ENCODE measurements around the gene NUP88. TPM values are rescaled to one million over a fixed set of nuclear protein-coding genes. Genes with fewer than 3 reads are reported as not detected.
A peak's percentile ranks its signal among the peaks of the same experiment; 100 is the strongest.
"Not testable (repeated sequence)": the region's sequence is repeated elsewhere in the genome, so short reads cannot be mapped to it uniquely, and the experiment has no call there.

NUP88 gene
- 41.0 TPM for total RNA-seq

DNA sequence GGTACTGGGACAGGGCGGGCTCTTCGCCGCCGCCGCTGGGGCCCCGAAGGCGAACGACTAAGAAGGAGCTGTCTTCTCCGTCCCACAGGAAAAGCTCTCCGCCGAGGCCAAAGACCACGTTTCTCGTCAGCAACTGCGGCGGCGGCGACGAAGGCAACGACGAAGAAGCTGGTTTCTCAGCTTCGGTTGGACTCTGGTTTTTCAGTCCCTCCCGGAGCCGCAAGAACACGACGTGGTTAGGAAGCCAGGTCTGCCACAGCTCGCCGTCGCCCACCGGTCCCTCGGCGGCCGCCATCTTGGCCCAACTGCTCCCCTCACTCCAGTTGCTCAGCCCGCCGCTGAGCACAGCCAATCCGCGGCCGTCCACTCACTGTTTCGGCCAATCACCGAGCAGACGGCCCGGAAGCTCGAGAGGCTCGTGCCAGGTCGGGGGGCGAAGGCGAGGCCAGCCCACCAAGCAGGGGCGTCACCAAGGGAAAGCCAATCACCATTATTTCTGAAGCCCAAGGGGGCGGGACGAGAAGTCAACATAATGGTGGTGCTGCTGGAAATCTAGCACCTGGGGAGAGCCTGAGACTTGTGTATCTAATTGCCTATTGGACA is at the start of gene NUP88:
TSS of gene NUP88 (minus strand) at position 307 of the 603 bp plus-strand sequence. CDS start at position 295, 12 bp downstream.
- ATAC-seq (peak; percentile 92), DNase-seq (ENCODE audit: low spot score) (peak; percentile 96)

- ATAC-seq (peak; percentile 33), DNase-seq (ENCODE audit: low spot score) (no peak)
Measured at GRCh38 chr17:5468075-5468473, 48.6 kb upstream of the NUP88 start.

GRCh38 chr17:5467416-5467815 is 48.0 kb upstream of the NUP88 start:
- DNase-seq (ENCODE audit: low spot score): no peak
- ATAC-seq: no peak

DNA sequence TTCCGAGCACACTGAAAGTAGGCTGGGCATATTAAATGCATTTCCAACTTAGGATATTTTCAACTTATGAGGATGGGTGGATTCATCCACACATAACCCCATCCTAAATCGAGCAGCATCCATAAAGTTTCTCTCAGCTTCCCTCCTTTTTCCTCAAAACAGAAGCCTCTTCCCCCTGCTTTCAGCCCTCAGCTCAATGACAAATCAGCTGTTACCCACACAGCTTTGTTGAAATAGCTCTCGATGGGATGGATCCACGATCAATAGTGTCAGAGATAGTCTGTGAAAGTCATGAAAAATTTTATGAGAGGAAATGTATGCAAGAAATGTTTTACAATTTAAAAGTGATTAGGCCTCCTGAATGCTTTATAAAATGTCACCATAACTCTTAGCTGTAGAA is 46.8 kb upstream of the NUP88 start:
- DNase-seq (ENCODE audit: low spot score) (no peak), ATAC-seq (no peak)

- peak; percentile 33 for ATAC-seq
- no peak for DNase-seq (ENCODE audit: low spot score)
Measured at GRCh38 chr17:5464717-5465507, 45.5 kb upstream of the NUP88 start.

GRCh38 chr17:5446786-5447185 is 27.3 kb upstream of the NUP88 start:
- ATAC-seq (no peak), DNase-seq (ENCODE audit: low spot score) (no peak)

GRCh38 chr17:5444209-5444608 is 24.7 kb upstream of the NUP88 start:
- ATAC-seq (no peak), DNase-seq (ENCODE audit: low spot score) (no peak)

- ATAC-seq (no peak), DNase-seq (ENCODE audit: low spot score) (no peak)
Measured at GRCh38 chr17:5443728-5444127, 24.3 kb upstream of the NUP88 start.

- DNase-seq (ENCODE audit: low spot score): no peak
- ATAC-seq: no peak
Measured at GRCh38 chr17:5439446-5439764, 19.9 kb upstream of the NUP88 start.

DNA sequence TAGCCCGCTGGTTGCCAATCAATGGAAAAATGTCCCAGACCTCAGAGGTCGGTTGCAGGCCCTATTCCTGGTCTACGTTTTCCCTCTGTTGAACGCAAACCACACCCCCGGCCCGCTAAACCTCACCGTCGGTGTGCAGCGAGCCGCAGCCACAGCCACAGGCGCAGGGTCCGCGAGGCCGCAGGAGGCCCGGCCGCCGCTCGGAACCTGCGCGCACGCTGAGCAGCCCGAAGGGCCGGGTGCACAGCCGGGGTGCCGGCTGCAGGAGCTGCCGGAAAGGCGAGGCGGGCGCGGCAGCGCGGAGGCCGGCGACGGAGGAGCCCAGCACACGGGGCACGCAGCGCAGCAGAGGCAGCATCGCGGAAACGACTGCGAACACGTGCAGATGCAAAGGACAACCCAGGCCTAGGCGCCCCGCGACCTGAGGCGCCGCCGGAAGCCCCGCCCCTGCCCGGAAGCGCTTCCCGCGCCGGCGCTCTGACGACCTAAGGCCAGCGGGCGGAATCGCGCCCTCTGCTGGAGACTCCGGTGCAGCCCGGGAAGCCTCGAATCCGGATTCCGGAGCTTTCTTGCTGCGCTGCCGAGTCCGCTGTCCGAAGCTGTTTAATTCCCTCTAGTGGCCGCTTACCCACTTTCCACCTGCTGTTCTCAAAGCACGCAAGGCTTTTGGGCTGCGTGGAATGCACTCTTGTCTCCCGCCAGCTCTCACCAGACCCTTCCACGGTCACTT is 19.4 kb upstream of the NUP88 start, which contains the start of gene C1QBP:
TSS of gene C1QBP (minus strand) at position 440 of the 730 bp plus-strand sequence. CDS start at position 358, 82 bp downstream.
- ATAC-seq: peak; percentile 98
- DNase-seq (ENCODE audit: low spot score): peak; percentile 94

- no peak for ATAC-seq
- DNase-seq (ENCODE audit: low spot score): no peak
Measured at GRCh38 chr17:5437721-5438317, 18.4 kb upstream of the NUP88 start.

GRCh38 chr17:5435781-5436315 is 16.4 kb upstream of the NUP88 start:
- not testable (repeated sequence) for DNase-seq (ENCODE audit: low spot score); ATAC-seq

- DNase-seq (ENCODE audit: low spot score): no peak
- no peak for ATAC-seq
Measured at GRCh38 chr17:5434984-5435383, 15.5 kb upstream of the NUP88 start.

- no peak for DNase-seq (ENCODE audit: low spot score)
- ATAC-seq: no peak
Measured at GRCh38 chr17:5431949-5432556, 12.6 kb upstream of the NUP88 start.

- not testable (repeated sequence) for ATAC-seq; DNase-seq (ENCODE audit: low spot score)
Measured at GRCh38 chr17:5431234-5431633, 11.8 kb upstream of the NUP88 start.

DNA sequence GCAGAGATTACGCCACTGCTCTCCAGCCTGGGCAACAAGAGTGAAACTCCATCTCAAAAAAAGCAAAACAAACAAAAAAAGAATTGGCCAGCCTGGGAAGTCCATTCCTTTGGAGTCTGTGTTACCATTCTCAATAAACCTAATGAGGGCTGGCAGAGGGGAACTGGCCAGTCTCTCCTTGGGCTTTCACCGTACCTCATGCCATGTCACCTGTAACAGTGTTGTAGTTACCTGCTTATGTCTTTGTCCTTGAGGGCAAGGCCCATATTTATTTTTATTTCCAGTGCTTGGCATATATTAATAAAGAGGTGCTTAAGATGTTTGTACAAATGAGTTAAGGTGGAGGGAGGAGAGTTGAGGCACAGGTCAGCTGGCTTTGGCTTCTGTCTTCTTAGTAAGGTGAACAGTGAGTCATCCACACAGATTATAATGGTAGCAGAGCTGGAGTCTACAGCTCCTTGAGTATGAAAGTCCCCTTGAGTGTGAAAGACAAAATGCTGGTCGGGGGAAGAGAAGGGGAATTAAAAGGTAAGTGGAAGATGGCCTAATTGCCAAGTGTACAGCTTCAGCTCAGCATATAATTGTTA is 11.0 kb upstream of the NUP88 start:
- DNase-seq (ENCODE audit: low spot score) (no peak), ATAC-seq (no peak)

DNA sequence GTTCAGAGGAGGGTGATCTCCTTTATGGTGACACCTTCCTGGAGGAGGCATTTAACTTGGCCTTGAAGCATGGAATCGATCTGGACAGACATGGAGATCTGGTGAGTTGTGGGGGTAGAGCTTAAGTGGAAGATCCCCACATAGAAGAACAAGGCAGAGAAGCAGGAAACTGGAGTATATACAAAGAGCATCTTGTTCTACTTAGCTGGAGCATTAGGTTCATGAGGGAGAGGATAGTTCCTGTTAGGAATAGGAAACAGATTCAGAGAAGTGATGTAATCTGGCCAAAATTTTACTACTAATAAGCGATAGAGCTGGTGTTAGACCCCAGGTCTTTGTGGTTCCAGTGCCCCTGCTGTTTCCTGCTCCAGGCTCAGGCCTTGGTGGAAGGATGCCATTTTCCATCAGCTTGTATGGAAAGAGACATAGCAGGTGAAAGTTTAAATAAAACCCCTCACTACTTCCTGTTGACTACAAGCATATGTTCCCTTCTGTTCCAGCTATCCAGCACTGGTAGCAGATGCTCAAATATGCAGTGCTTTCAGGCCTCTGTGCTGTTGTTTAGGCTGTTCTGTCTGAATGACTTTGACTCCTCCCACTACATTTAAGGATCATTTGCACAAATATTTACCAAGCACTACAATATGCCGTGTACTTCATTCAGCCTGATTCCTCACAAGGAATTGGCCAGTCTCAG is 9.9 kb upstream of the NUP88 start:
- no peak for ATAC-seq
- no peak for DNase-seq (ENCODE audit: low spot score)

GRCh38 chr17:5425826-5426225 is 6.4 kb upstream of the NUP88 start:
- ATAC-seq (no peak), DNase-seq (ENCODE audit: low spot score) (no peak)

DNA sequence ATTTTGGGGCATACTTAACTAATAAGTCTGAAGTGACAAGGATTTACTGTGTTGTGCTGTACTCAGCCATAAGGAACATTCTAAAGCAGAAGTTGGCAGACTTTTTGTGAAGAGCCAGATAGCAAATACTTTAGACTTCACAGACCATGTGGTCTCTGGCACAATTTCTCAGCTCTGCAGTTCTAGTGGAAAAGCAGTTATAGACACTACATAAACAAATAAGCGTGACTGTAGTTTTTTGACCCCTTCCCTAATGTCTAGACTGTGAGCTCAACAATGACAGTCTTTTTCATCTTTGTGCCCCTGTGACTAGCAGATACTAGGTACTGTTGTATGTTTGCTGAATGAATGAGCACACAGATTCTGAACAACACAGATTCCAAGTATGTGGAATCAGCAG is 5.4 kb upstream of the NUP88 start:
- ATAC-seq: no peak

GRCh38 chr17:5422505-5422904 is 3.0 kb upstream of the NUP88 start:
- no peak for DNase-seq (ENCODE audit: low spot score)
- no peak for ATAC-seq

More for the DNA sequence above, 5.4 kb upstream of the NUP88 start:
- no peak for DNase-seq (ENCODE audit: low spot score)
